ENCODE results near the gene EOLA2. TPM values are rescaled to one million over a fixed set of nuclear protein-coding genes. Genes with fewer than 3 reads are reported as not detected.
"Not testable (repeated sequence)": the region's sequence is repeated elsewhere in the genome, so short reads cannot be mapped to it uniquely, and the experiment has no call there.

EOLA2 gene
- total RNA-seq, 2 experiments from 2014 or later: 21.5 to 37.1 TPM

DNA sequence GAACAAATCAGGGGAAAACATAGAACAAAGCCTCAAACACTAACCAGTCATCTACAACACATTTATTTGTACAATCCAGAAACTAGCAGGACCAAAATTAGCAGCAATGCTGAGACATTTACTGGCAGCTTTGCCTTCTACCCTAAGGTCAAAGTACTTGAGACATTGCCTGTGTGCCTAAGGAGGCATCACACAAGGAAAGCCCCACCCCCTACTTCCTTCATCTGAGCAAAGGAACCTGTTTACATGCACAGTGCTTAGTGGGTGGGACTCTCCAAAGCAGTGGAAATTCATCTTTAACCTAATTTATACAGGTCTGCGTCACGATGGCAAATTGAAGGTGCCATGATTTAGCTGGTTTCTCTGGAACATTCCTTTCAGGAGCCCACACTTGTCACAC, 6.1 kb downstream of the EOLA2 start:
- BruUV-seq (replicated peaks); H3K4me3 ChIP-seq (ENCODE audit: low read depth, low read length, poor library complexity, severe bottlenecking); H3K79me2 ChIP-seq (ENCODE audit: insufficient read depth, low read depth, low read length); H3K27ac ChIP-seq (ENCODE audit: low read depth, low read length, poor library complexity, severe bottlenecking); DNase-seq (ENCODE audit: low spot score); H3K36me3 ChIP-seq (ENCODE audit: insufficient read depth, low read length); H4K20me1 ChIP-seq (ENCODE audit: insufficient read depth, low read length); H3K9me3 ChIP-seq (ENCODE audit: low read length); H3K4me2 ChIP-seq (ENCODE audit: low read length); H3K4me1 ChIP-seq (ENCODE audit: insufficient read depth, low read length, poor library complexity, severe bottlenecking); POLR2A ChIA-PET; intact Hi-C loops (cut with micrococcal nuclease; ENCODE audit: unreplicated experiment); CTCF ChIA-PET (ENCODE audit: unreplicated experiment); H3K9me2 ChIP-seq (ENCODE audit: insufficient read depth, low read length); H2AFZ ChIP-seq (ENCODE audit: low read length): not testable (repeated sequence)

GRCh38 chrX:149931355-149931754, 6.9 kb downstream of the EOLA2 start:
- POLR2A ChIA-PET; H3K4me3 ChIP-seq (ENCODE audit: low read depth, low read length, poor library complexity, severe bottlenecking); intact Hi-C loops (cut with micrococcal nuclease; ENCODE audit: unreplicated experiment); H2AFZ ChIP-seq (ENCODE audit: low read length); H3K9me3 ChIP-seq (ENCODE audit: low read length); BruUV-seq (replicated peaks); H3K36me3 ChIP-seq (ENCODE audit: insufficient read depth, low read length); H3K4me1 ChIP-seq (ENCODE audit: insufficient read depth, low read length, poor library complexity, severe bottlenecking); CTCF ChIA-PET (ENCODE audit: unreplicated experiment); H3K79me2 ChIP-seq (ENCODE audit: insufficient read depth, low read depth, low read length); H3K27ac ChIP-seq (ENCODE audit: low read depth, low read length, poor library complexity, severe bottlenecking); H4K20me1 ChIP-seq (ENCODE audit: insufficient read depth, low read length); DNase-seq (ENCODE audit: low spot score); H3K9me2 ChIP-seq (ENCODE audit: insufficient read depth, low read length); H3K4me2 ChIP-seq (ENCODE audit: low read length): not testable (repeated sequence)

- H3K4me2 ChIP-seq (ENCODE audit: low read length); H3K27ac ChIP-seq (ENCODE audit: low read depth, low read length, poor library complexity, severe bottlenecking); H3K79me2 ChIP-seq (ENCODE audit: insufficient read depth, low read depth, low read length); intact Hi-C loops (cut with micrococcal nuclease; ENCODE audit: unreplicated experiment); DNase-seq (ENCODE audit: low spot score); H4K20me1 ChIP-seq (ENCODE audit: insufficient read depth, low read length); H3K9me3 ChIP-seq (ENCODE audit: low read length); H2AFZ ChIP-seq (ENCODE audit: low read length); H3K4me3 ChIP-seq (ENCODE audit: low read depth, low read length, poor library complexity, severe bottlenecking); H3K4me1 ChIP-seq (ENCODE audit: insufficient read depth, low read length, poor library complexity, severe bottlenecking); CTCF ChIA-PET (ENCODE audit: unreplicated experiment); BruUV-seq (replicated peaks); H3K9me2 ChIP-seq (ENCODE audit: insufficient read depth, low read length); POLR2A ChIA-PET; H3K36me3 ChIP-seq (ENCODE audit: insufficient read depth, low read length): not testable (repeated sequence)
Observed at GRCh38 chrX:149929400-149929799, 8.9 kb downstream of the EOLA2 start, which contains the start of gene HSFX4. Gene HSFX4 (plus strand): TSS chrX:149929573. CDS start chrX:149929645, 72 bp downstream.

- H3K36me3 ChIP-seq (ENCODE audit: insufficient read depth, low read length); H2AFZ ChIP-seq (ENCODE audit: low read length); DNase-seq (ENCODE audit: low spot score); H3K79me2 ChIP-seq (ENCODE audit: insufficient read depth, low read depth, low read length); H3K4me1 ChIP-seq (ENCODE audit: insufficient read depth, low read length, poor library complexity, severe bottlenecking); H3K27ac ChIP-seq (ENCODE audit: low read depth, low read length, poor library complexity, severe bottlenecking); H4K20me1 ChIP-seq (ENCODE audit: insufficient read depth, low read length); H3K4me2 ChIP-seq (ENCODE audit: low read length); intact Hi-C loops (cut with micrococcal nuclease; ENCODE audit: unreplicated experiment); H3K4me3 ChIP-seq (ENCODE audit: low read depth, low read length, poor library complexity, severe bottlenecking); POLR2A ChIA-PET; H3K9me3 ChIP-seq (ENCODE audit: low read length); H3K9me2 ChIP-seq (ENCODE audit: insufficient read depth, low read length); CTCF ChIA-PET (ENCODE audit: unreplicated experiment); BruUV-seq (replicated peaks): not testable (repeated sequence)
Observed at GRCh38 chrX:149928635-149929034, 9.7 kb downstream of the EOLA2 start.

DNA sequence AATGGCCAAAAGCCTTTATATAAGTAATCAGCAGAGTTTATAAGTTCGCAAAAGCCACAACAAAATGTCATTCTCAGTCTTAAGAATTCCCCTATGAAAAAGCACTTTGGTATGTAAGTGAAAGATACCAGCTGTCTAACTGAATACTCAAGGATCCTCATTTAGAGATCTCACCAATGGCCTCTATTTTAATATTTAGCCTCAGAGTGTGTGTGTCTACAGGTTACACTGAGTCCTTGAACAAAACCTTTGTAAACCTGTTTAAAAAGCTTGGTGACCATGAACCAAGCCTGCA, 10.4 kb downstream of the EOLA2 start:
- H3K27ac ChIP-seq (ENCODE audit: low read depth, low read length, poor library complexity, severe bottlenecking); POLR2A ChIA-PET; H3K4me3 ChIP-seq (ENCODE audit: low read depth, low read length, poor library complexity, severe bottlenecking); H4K20me1 ChIP-seq (ENCODE audit: insufficient read depth, low read length); CTCF ChIA-PET (ENCODE audit: unreplicated experiment); BruUV-seq (replicated peaks); H2AFZ ChIP-seq (ENCODE audit: low read length); H3K4me2 ChIP-seq (ENCODE audit: low read length); DNase-seq (ENCODE audit: low spot score); H3K4me1 ChIP-seq (ENCODE audit: insufficient read depth, low read length, poor library complexity, severe bottlenecking); H3K79me2 ChIP-seq (ENCODE audit: insufficient read depth, low read depth, low read length); H3K9me2 ChIP-seq (ENCODE audit: insufficient read depth, low read length); H3K36me3 ChIP-seq (ENCODE audit: insufficient read depth, low read length); H3K9me3 ChIP-seq (ENCODE audit: low read length); intact Hi-C loops (cut with micrococcal nuclease; ENCODE audit: unreplicated experiment): not testable (repeated sequence)

- POLR2A ChIA-PET; H3K79me2 ChIP-seq (ENCODE audit: insufficient read depth, low read depth, low read length); CTCF ChIA-PET (ENCODE audit: unreplicated experiment): not testable (repeated sequence)
Observed at GRCh38 chrX:149927245-149927963, 10.9 kb downstream of the EOLA2 start.

GRCh38 chrX:149924434-149924833, 13.9 kb downstream of the EOLA2 start:
- intact Hi-C loops (cut with micrococcal nuclease; ENCODE audit: unreplicated experiment); H3K4me2 ChIP-seq (ENCODE audit: low read length); H3K27ac ChIP-seq (ENCODE audit: low read depth, low read length, poor library complexity, severe bottlenecking); H3K9me2 ChIP-seq (ENCODE audit: insufficient read depth, low read length); BruUV-seq (replicated peaks); H3K36me3 ChIP-seq (ENCODE audit: insufficient read depth, low read length); DNase-seq (ENCODE audit: low spot score); H3K4me3 ChIP-seq (ENCODE audit: low read depth, low read length, poor library complexity, severe bottlenecking); H4K20me1 ChIP-seq (ENCODE audit: insufficient read depth, low read length); H3K9me3 ChIP-seq (ENCODE audit: low read length); H3K79me2 ChIP-seq (ENCODE audit: insufficient read depth, low read depth, low read length); H2AFZ ChIP-seq (ENCODE audit: low read length); H3K4me1 ChIP-seq (ENCODE audit: insufficient read depth, low read length, poor library complexity, severe bottlenecking); CTCF ChIA-PET (ENCODE audit: unreplicated experiment); POLR2A ChIA-PET: not testable (repeated sequence)

More at GRCh38 chrX:149927245-149927963, 10.9 kb downstream of the EOLA2 start:
- H3K9me2 ChIP-seq (ENCODE audit: insufficient read depth, low read length); H3K27ac ChIP-seq (ENCODE audit: low read depth, low read length, poor library complexity, severe bottlenecking); intact Hi-C loops (cut with micrococcal nuclease; ENCODE audit: unreplicated experiment); H3K36me3 ChIP-seq (ENCODE audit: insufficient read depth, low read length); H3K4me3 ChIP-seq (ENCODE audit: low read depth, low read length, poor library complexity, severe bottlenecking); H3K4me2 ChIP-seq (ENCODE audit: low read length); H2AFZ ChIP-seq (ENCODE audit: low read length); H3K9me3 ChIP-seq (ENCODE audit: low read length); H4K20me1 ChIP-seq (ENCODE audit: insufficient read depth, low read length); H3K4me1 ChIP-seq (ENCODE audit: insufficient read depth, low read length, poor library complexity, severe bottlenecking); BruUV-seq (replicated peaks); DNase-seq (ENCODE audit: low spot score): not testable (repeated sequence)

All from OCI-LY7 (cell line).